ENCODE results near the gene KCNJ6. TPM values are rescaled to one million over a fixed set of nuclear protein-coding genes. Genes with fewer than 3 reads are reported as not detected.

KCNJ6 gene
- total and polyA plus RNA-seq, 2 of the 8 experiments (the other 6 are each of a cell fraction or from before 2014, with no cell fraction given), result 0.51 to 1.2 TPM

- TF ChIP-seq NANOG (IDR thresholded peaks at IDR 0.05; ENCODE audit: insufficient read depth, low read depth, low read length, poor library complexity, severe bottlenecking), result peak; percentile 13
- 0 out of 2 replicates have a peak, but pooled peaks have one; percentile 36 for TF ChIP-seq POLR2AphosphoS5 (IDR thresholded peaks at IDR 0.05; ENCODE audit: low read depth, low read length)
- TF ChIP-seq POU5F1 (IDR thresholded peaks at IDR 0.05; ENCODE audit: low read depth, low read length), result no peak
- TF ChIP-seq PHF8 (conservative IDR thresholded peaks at IDR 0.05; ENCODE audit: low read depth, low read length), result peak; percentile 34; the same call in 1 of the 2 replicates
- peak; percentile 92 for TF ChIP-seq E2F6 (IDR thresholded peaks at IDR 0.05)
- TF ChIP-seq ATF3 (IDR thresholded peaks at IDR 0.05; ENCODE audit: insufficient read depth, low read depth, low read length), result peak; percentile 82
- peak; percentile 36; the same call in 1 of the 2 replicates for TF ChIP-seq TBP (IDR thresholded peaks at IDR 0.05; ENCODE audit: low read depth, low read length)
- no peak for TF ChIP-seq GABPA (IDR thresholded peaks at IDR 0.05; ENCODE audit: borderline replicate concordance, insufficient read depth, low read length)
- TF ChIP-seq TAF1 (IDR thresholded peaks at IDR 0.05; ENCODE audit: low read depth, low read length), result peak; percentile 66
- TF ChIP-seq MAX (IDR thresholded peaks at IDR 0.05), result peak; percentile 96
- no peak for TF ChIP-seq JUN (IDR thresholded peaks at IDR 0.05; ENCODE audit: low read depth, low read length)
- no peak for TF ChIP-seq TAF7 (optimal IDR thresholded peaks at IDR 0.05; ENCODE audit: borderline replicate concordance, low read depth, low read length)
- no peak for TF ChIP-seq CHD1 (IDR thresholded peaks at IDR 0.05; ENCODE audit: low read depth, low read length)
Observed at GRCh38 chr21:37563641-37564340, 352.5 kb downstream of the KCNJ6 start (continued).
